Kasumi-1 (cell line): ENCODE results near the gene KLK14.

ENCODE experiments used
- DNase-seq, 2 experiments: peaks; one replicate each; lab custom pipeline; 2025; lab: John Stamatoyannopoulos, UW

KLK14 gene

GRCh38 chr19:51086153-51086850 lies 3.6 kb upstream of the KLK14 start:
- no peak for DNase-seq

- no peak for DNase-seq
Measured at GRCh38 chr19:51084505-51084904, 1.8 kb upstream of the KLK14 start.

GRCh38 chr19:51083783-51084182 lies 1.1 kb upstream of the KLK14 start:
- no peak for DNase-seq

GRCh38 chr19:51083181-51083580 lies 494 bp upstream of the KLK14 start:
- no peak for DNase-seq

- no peak for DNase-seq
Measured at GRCh38 chr19:51081476-51081875, 1.2 kb downstream of the KLK14 start.

GRCh38 chr19:51079481-51080110 lies 3.1 kb downstream of the KLK14 start:
- no peak for DNase-seq

- no peak for DNase-seq
Measured at GRCh38 chr19:51078731-51079130, 4.0 kb downstream of the KLK14 start.

- no peak for DNase-seq
Measured at GRCh38 chr19:51078104-51078503, 4.6 kb downstream of the KLK14 start.

GRCh38 chr19:51076631-51077213 lies 6.0 kb downstream of the KLK14 start:
- no peak for DNase-seq

GRCh38 chr19:51075998-51076397 lies 6.7 kb downstream of the KLK14 start:
- no peak for DNase-seq

GRCh38 chr19:51071095-51071405 lies 11.6 kb downstream of the KLK14 start:
- no peak for DNase-seq

- no peak for DNase-seq
Measured at GRCh38 chr19:51070334-51071094, 12.2 kb downstream of the KLK14 start.

GRCh38 chr19:51066393-51067186 lies 16.1 kb downstream of the KLK14 start:
- DNase-seq, result no peak

- no peak for DNase-seq
Measured at GRCh38 chr19:51065221-51065960, 17.3 kb downstream of the KLK14 start.

- DNase-seq, result no peak
Measured at GRCh38 chr19:51064534-51065220, 18.0 kb downstream of the KLK14 start, which contains the start of gene KLK13. Gene KLK13, minus strand, starts transcription at chr19:51065092. Its CDS starts 25 bp downstream, at chr19:51065067.

GRCh38 chr19:51063664-51064063 lies 19.0 kb downstream of the KLK14 start:
- DNase-seq, result no peak

- DNase-seq, result no peak
Measured at GRCh38 chr19:51060973-51061372, 21.7 kb downstream of the KLK14 start.

- DNase-seq, result no peak
Measured at GRCh38 chr19:51060336-51060735, 22.4 kb downstream of the KLK14 start.

GRCh38 chr19:51059715-51060114 lies 23.0 kb downstream of the KLK14 start:
- DNase-seq, result no peak

- DNase-seq, result no peak
Measured at GRCh38 chr19:51055866-51056265, 26.8 kb downstream of the KLK14 start.

GRCh38 chr19:51047031-51047335 lies 35.7 kb downstream of the KLK14 start:
- no peak for DNase-seq
